ENCODE measurements around the gene ZNF345. TPM values are rescaled to one million over a fixed set of nuclear protein-coding genes. Genes with fewer than 3 reads are reported as not detected.

The ZNF345 gene
- total RNA-seq, 4 donors from 2014 or later: 5.9 to 25.6 (median 12.8) TPM

GRCh38 chr19:36891768-36892357, 41.2 kb downstream of the ZNF345 start:
- intact Hi-C loops (cut with DNase I; ENCODE audit: low total_unique reads): no loop called here
- Histone ChIP-seq H3K36me3 (no peaks in the 10 kb centered on the region), H3K9me3 (peaks cover 7 to 92% of the 10 kb centered on the region in 2 donors), H3K4me3 (no peak overlapping the region), H3K27ac (no peak overlapping the region), H3K4me1 (no peaks in the 10 kb centered on the region), H3K27me3 (no peaks in the 10 kb centered on the region)
- no peak for TF ChIP-seq CTCF (IDR thresholded peaks at IDR 0.05)
- no peak for DNase-seq

GRCh38 chr19:36894849-36895383, 44.2 kb downstream of the ZNF345 start:
- peaks cover 7 to 98% of the 10 kb centered on the region in 2 donors for H3K9me3 ChIP-seq
- no peak overlapping the region for H3K4me3 ChIP-seq
- H3K27ac ChIP-seq: no peak overlapping the region
- TF ChIP-seq CTCF (IDR thresholded peaks at IDR 0.05) (no peak), POLR2A (IDR thresholded peaks at IDR 0.05) (no peak)
- DNase-seq: no peak
- intact Hi-C loops (cut with DNase I; ENCODE audit: low total_unique reads): no loop called here
- H3K4me1 ChIP-seq: no peaks in the 10 kb centered on the region
- no peaks in the 10 kb centered on the region for H3K36me3 ChIP-seq
- H3K27me3 ChIP-seq: no peaks in the 10 kb centered on the region

- no peaks in the 10 kb centered on the region for H3K27me3 ChIP-seq
- intact Hi-C loops (cut with DNase I; ENCODE audit: low total_unique reads): no loop called here
- no peaks in the 10 kb centered on the region for H3K36me3 ChIP-seq
- no peak for TF ChIP-seq CTCF (IDR thresholded peaks at IDR 0.05)
- TF ChIP-seq POLR2A (IDR thresholded peaks at IDR 0.05): no peak
- no peak overlapping the region for H3K4me3 ChIP-seq
- no peak overlapping the region for H3K27ac ChIP-seq
- H3K4me1 ChIP-seq: no peaks in the 10 kb centered on the region
- peaks cover 3 to 91% of the 10 kb centered on the region in 2 donors for H3K9me3 ChIP-seq
- DNase-seq: no peak
These were observed 47.7 kb downstream of the ZNF345 start for GRCh38 chr19:36898422-36898821.

- peak; percentile 80 to 83 for DNase-seq
- intact Hi-C loops (cut with DNase I; ENCODE audit: low total_unique reads): no loop called here
- H3K9me3 ChIP-seq: no peaks in the 10 kb centered on the region
These were observed 65.5 kb downstream of the ZNF345 start, which contains the start of the genes ZNF568 and ZNF829 for GRCh38 chr19:36915992-36916830. Gene ZNF568, plus strand, starts transcription at chr19:36916332. Its CDS starts 6,439 bp downstream, at chr19:36922771. Gene ZNF829, minus strand, starts transcription at chr19:36916291. Its CDS starts 1,124 bp downstream, at chr19:36915167.

More at GRCh38 chr19:36915992-36916830, 65.5 kb downstream of the ZNF345 start, which contains the start of the genes ZNF568 and ZNF829:
- no peaks in the 10 kb centered on the region for H3K4me1 ChIP-seq
- no peaks in the 10 kb centered on the region for H3K27me3 ChIP-seq
- TF ChIP-seq CTCF (IDR thresholded peaks at IDR 0.05): peak; percentile 27 to 55 (median 47)
- TF ChIP-seq POLR2A (IDR thresholded peaks at IDR 0.05): peak; percentile 9 to 11
- H3K27ac ChIP-seq: peak within 1 kb of the TSS; percentile 90 to 91
- H3K36me3 ChIP-seq: no peaks in the 10 kb centered on the region
- peak within 1 kb of the TSS; percentile 68 to 69 for H3K4me3 ChIP-seq

Measured in uterus (tissue), 4 donors.